ENCODE data around the gene NAALADL2.
"Not testable (repeated sequence)": the region's sequence is repeated elsewhere in the genome, so short reads cannot be mapped to it uniquely, and the experiment has no call there.

- TF ChIP-seq, protein P1, sequence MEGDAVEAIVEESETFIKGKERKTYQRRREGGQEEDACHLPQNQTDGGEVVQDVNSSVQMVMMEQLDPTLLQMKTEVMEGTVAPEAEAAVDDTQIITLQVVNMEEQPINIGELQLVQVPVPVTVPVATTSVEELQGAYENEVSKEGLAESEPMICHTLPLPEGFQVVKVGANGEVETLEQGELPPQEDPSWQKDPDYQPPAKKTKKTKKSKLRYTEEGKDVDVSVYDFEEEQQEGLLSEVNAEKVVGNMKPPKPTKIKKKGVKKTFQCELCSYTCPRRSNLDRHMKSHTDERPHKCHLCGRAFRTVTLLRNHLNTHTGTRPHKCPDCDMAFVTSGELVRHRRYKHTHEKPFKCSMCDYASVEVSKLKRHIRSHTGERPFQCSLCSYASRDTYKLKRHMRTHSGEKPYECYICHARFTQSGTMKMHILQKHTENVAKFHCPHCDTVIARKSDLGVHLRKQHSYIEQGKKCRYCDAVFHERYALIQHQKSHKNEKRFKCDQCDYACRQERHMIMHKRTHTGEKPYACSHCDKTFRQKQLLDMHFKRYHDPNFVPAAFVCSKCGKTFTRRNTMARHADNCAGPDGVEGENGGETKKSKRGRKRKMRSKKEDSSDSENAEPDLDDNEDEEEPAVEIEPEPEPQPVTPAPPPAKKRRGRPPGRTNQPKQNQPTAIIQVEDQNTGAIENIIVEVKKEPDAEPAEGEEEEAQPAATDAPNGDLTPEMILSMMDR (conservative IDR thresholded peaks at IDR 0.05): not testable (repeated sequence)
- not testable (repeated sequence) for TF ChIP-seq ZFX (IDR thresholded peaks at IDR 0.05)
Measured at GRCh38 chr3:175614107-175614506, 755.0 kb downstream of the NAALADL2 start.
